GM23338 (cell line): ENCODE results near the gene UNC5B. TPM values are rescaled to one million over a fixed set of nuclear protein-coding genes. Genes with fewer than 3 reads are reported as not detected.

Experiments used
- ATAC-seq: fragments of 200-7000 bp; cut with Tn5 transposase; 3 replicates; pipeline ENCODE4 v1.9.1; 2020
- DNase-seq: peaks from one replicate; pipeline ENCODE4 v3.0.0-alpha.2; 2015; ENCODE audit warnings: low spot score
- H2AFZ ChIP-seq: fragments of 200-600 bp; sonication (generic); 2 replicates; pipeline ENCODE4 v1.8.0; 2016; ENCODE audit warnings: antibody characterized with exemption, mild to moderate bottlenecking, moderate library complexity
- H3F3A ChIP-seq: fragments of 200-600 bp; sonication (generic); replicated peaks from 2 replicates; pipeline ENCODE4 v1.8.0; 2017; ENCODE audit warnings: antibody characterized with exemption, mixed run types, low read depth
- H3K27ac ChIP-seq: fragments of 200-600 bp; sonication (generic); 2 replicates; pipeline ENCODE4 v1.6.1; 2016; ENCODE audit warnings: low read depth
- H3K27me3 ChIP-seq: fragments of 200-600 bp; sonication (generic); 2 replicates; pipeline ENCODE4 v1.8.0; 2016; ENCODE audit warnings: mild to moderate bottlenecking, mixed run types, moderate library complexity; ENCODE audit not compliant: insufficient read depth
- H3K36me3 ChIP-seq: fragments of 200-600 bp; sonication (generic); 2 replicates; pipeline ENCODE4 v1.8.0; 2016; ENCODE audit warnings: mild to moderate bottlenecking; ENCODE audit not compliant: insufficient read depth
- H3K4me1 ChIP-seq: fragments of 200-600 bp; sonication (generic); 2 replicates; pipeline ENCODE4 v1.8.0; 2016; ENCODE audit warnings: mild to moderate bottlenecking, moderate library complexity; ENCODE audit not compliant: insufficient read depth
- H3K4me2 ChIP-seq: fragments of 200-600 bp; sonication (generic); 2 replicates; pipeline ENCODE4 v1.7.1; 2017; ENCODE audit warnings: mixed run types
- H3K4me3 ChIP-seq: fragments of 200-600 bp; sonication (generic); 2 replicates; pipeline ENCODE4 v1.6.1; 2016; ENCODE audit warnings: mixed run types
- H3K79me2 ChIP-seq: fragments of 200-600 bp; sonication (generic); replicated peaks from 2 replicates; pipeline ENCODE4 v1.8.0; 2017; ENCODE audit warnings: mild to moderate bottlenecking; ENCODE audit not compliant: insufficient read depth
- H3K9me2 ChIP-seq: fragments of 200-600 bp; sonication (generic); 2 replicates; pipeline ENCODE4 v1.8.0; 2017; ENCODE audit not compliant: insufficient read depth
- H4K20me1 ChIP-seq: fragments of 200-600 bp; sonication (generic); replicated peaks from 2 replicates; pipeline ENCODE4 v1.8.0; 2017; ENCODE audit warnings: mild to moderate bottlenecking; ENCODE audit not compliant: insufficient read depth
- H3K27ac Mint-ChIP-seq: 2 replicates; pipeline ENCODE4 v1.8.0; 2020; ENCODE audit warnings: inconsistent platforms, mild to moderate bottlenecking, moderate library complexity, mixed read lengths
- H3K27me3 Mint-ChIP-seq: 3 replicates; pipeline ENCODE4 v1.8.0; 2022; ENCODE audit warnings: low read depth, mild to moderate bottlenecking, moderate library complexity, mixed read lengths, inconsistent platforms; ENCODE audit not compliant: insufficient read depth, poor library complexity
- H3K36me3 Mint-ChIP-seq: 3 replicates; pipeline ENCODE4 v1.8.0; 2021; ENCODE audit warnings: low read depth, mild to moderate bottlenecking, inconsistent platforms, moderate library complexity, mixed read lengths
- H3K4me1 Mint-ChIP-seq: 3 replicates; pipeline ENCODE4 v1.8.0; 2020; ENCODE audit warnings: mild to moderate bottlenecking, inconsistent platforms, mixed read lengths
- H3K4me3 Mint-ChIP-seq: 3 replicates; pipeline ENCODE4 v1.8.0; 2021; ENCODE audit warnings: moderate library complexity, mild to moderate bottlenecking, inconsistent platforms, mixed read lengths
- H3K9me3 Mint-ChIP-seq: 3 replicates; pipeline ENCODE4 v1.8.0; 2020; ENCODE audit warnings: moderate library complexity, mild to moderate bottlenecking, inconsistent platforms, mixed read lengths
- CREB1 ChIP-seq: fragments of 250-450 bp; sonication (Bioruptor Pico); IDR thresholded peaks from 2 replicates; pipeline ENCODE4 v1.5.0; 2020; ENCODE audit warnings: low read depth, mild to moderate bottlenecking, moderate library complexity
- ETS1 ChIP-seq: IDR thresholded peaks from 2 replicates; pipeline ENCODE4 v1.6.1; 2016; ENCODE audit warnings: antibody characterized with exemption
- EZH2 ChIP-seq: fragments of 200-600 bp; sonication (generic); IDR thresholded peaks from one replicate; pipeline ENCODE4 v1.8.0; 2017; ENCODE audit warnings: antibody characterized with exemption, mild to moderate bottlenecking, low read depth; ENCODE audit not compliant: unreplicated experiment
- EZH2phosphoT487 ChIP-seq: fragments of 200-600 bp; sonication (generic); IDR thresholded peaks from one replicate; pipeline ENCODE4 v1.8.1; 2018; ENCODE audit warnings: antibody characterized with exemption; ENCODE audit not compliant: unreplicated experiment
- JUNB ChIP-seq: IDR thresholded peaks from one replicate; pipeline ENCODE4 v1.6.1; 2016; ENCODE audit warnings: antibody characterized with exemption; ENCODE audit not compliant: unreplicated experiment
- NANOG ChIP-seq: IDR thresholded peaks from 2 replicates; pipeline ENCODE4 v1.6.1; 2016; ENCODE audit warnings: antibody characterized with exemption, borderline replicate concordance
- POLR2AphosphoS5 ChIP-seq: IDR thresholded peaks from 2 replicates; pipeline ENCODE4 v1.6.1; 2016; ENCODE audit warnings: antibody characterized with exemption, low read depth
- STAT1 ChIP-seq: IDR thresholded peaks from one replicate; pipeline ENCODE4 v1.6.1; 2016; ENCODE audit warnings: antibody characterized with exemption; ENCODE audit not compliant: unreplicated experiment
- ZNF114 ChIP-seq: fragments of 250-450 bp; sonication (Bioruptor Pico); IDR thresholded peaks from 2 replicates; pipeline ENCODE4 v1.5.0; 2020; ENCODE audit warnings: mild to moderate bottlenecking, moderate library complexity
- ZNF331 ChIP-seq: fragments of 250-450 bp; sonication (Bioruptor Pico); IDR thresholded peaks from 2 replicates; pipeline ENCODE4 v1.5.0; 2020; ENCODE audit warnings: low read depth, mild to moderate bottlenecking, moderate library complexity
- ZNF462 ChIP-seq: fragments of 250-450 bp; sonication (Bioruptor Pico); IDR thresholded peaks from 2 replicates; pipeline ENCODE4 v1.5.0; 2020; ENCODE audit warnings: mild to moderate bottlenecking, moderate library complexity
- polyA plus RNA-seq: library from polyadenylated mRNA; unstranded; fragments of >200 nt; fragmentation: Nextera tagmentation; extraction: Ambion mirVana; gene quantifications from 2 replicates; pipeline ENCODE4 v1.2.1, GENCODE V29; 2016
- total RNA-seq: library from RNA; depleted of rRNA; stranded (reverse); fragments of >200 nt; shearing (Covaris generic); gene quantifications from 2 replicates; pipeline ENCODE4 v1.2.3, GENCODE V29; 2014
- TF ChIP-seq, protein P1 (sequence below), 2 experiments: fragments of 200-600 bp in 1 of 2; sonication (generic) in 1 of 2; conservative IDR thresholded peaks; 2 replicates each; pipeline versions ENCODE4 v1.5.1 to v1.6.1; 2016 to 2017; ENCODE audit warnings: antibody characterized with exemption in 2 of 2, low read depth in 2 of 2, mild to moderate bottlenecking in 2 of 2, moderate library complexity in 1 of 2
- TF ChIP-seq, protein P2 (sequence below): IDR thresholded peaks from one replicate; pipeline ENCODE4 v1.6.1; 2018; ENCODE audit warnings: antibody characterized with exemption; ENCODE audit not compliant: unreplicated experiment

UNC5B gene
- total and polyA plus RNA-seq, 2 experiments from 2014 or later: 8.0 to 31.2 TPM

DNA sequence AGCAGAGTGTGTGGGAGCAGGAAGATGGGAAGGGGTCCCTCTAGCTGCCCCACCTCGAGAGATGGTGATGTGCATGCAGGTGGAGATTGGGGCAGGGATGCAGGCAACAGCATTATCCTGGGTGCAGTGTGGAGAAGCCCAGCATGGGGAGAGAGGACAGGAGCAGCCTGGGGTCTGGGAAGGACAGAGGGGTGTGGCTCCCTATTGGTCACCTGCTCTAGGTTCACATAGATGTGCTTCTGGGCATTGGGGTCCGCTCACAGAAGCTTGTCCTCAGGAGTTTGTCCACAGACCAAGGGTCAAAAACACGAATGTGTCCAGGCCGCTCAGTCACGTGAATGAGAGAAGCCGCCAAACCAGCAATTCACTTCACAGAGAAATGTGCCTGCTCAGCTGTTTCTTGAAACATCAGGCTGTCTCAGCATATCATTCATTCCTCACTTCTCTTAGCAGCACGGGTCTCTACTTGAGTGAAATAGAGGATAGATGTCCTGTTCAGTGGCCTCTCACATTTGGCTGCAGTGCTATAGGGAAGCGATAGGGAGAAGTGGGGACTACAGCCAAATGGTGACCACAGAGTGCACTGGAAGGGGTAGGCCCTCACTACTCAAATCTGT lies 95.2 kb downstream of the UNC5B start:
- Histone ChIP-seq H3K27ac (no peak overlapping the region), H3K4me3 (no peak overlapping the region), H3K79me2 (no peaks in the 10 kb centered on the region), H3F3A (no peaks in the 10 kb centered on the region), H3K9me2 (no peaks in the 10 kb centered on the region), H3K36me3 (no peaks in the 10 kb centered on the region), H3K4me1 (no peaks in the 10 kb centered on the region), H2AFZ (no peak overlapping the region), H3K27me3 (no peaks in the 10 kb centered on the region), H3K4me2 (no peak overlapping the region), H4K20me1 (no peaks in the 10 kb centered on the region; the same call in 1 of the 2 replicates)
- TF ChIP-seq ZNF114 (no peak), ZNF462 (CRISPR knock-in tag) (no peak), ZNF331 (CRISPR knock-in tag) (no peak), EZH2 (no peak), CREB1 (CRISPR knock-in tag) (no peak), ETS1 (no peak), NANOG (no peak), STAT1 (no peak), POLR2AphosphoS5 (no peak), EZH2phosphoT487 (no peak), JUNB (no peak)
- TF ChIP-seq, protein P1, sequence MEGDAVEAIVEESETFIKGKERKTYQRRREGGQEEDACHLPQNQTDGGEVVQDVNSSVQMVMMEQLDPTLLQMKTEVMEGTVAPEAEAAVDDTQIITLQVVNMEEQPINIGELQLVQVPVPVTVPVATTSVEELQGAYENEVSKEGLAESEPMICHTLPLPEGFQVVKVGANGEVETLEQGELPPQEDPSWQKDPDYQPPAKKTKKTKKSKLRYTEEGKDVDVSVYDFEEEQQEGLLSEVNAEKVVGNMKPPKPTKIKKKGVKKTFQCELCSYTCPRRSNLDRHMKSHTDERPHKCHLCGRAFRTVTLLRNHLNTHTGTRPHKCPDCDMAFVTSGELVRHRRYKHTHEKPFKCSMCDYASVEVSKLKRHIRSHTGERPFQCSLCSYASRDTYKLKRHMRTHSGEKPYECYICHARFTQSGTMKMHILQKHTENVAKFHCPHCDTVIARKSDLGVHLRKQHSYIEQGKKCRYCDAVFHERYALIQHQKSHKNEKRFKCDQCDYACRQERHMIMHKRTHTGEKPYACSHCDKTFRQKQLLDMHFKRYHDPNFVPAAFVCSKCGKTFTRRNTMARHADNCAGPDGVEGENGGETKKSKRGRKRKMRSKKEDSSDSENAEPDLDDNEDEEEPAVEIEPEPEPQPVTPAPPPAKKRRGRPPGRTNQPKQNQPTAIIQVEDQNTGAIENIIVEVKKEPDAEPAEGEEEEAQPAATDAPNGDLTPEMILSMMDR (conservative IDR thresholded peaks at IDR 0.05; ENCODE audit: low read depth in 2 of 2): no peak
- TF ChIP-seq, protein P2, sequence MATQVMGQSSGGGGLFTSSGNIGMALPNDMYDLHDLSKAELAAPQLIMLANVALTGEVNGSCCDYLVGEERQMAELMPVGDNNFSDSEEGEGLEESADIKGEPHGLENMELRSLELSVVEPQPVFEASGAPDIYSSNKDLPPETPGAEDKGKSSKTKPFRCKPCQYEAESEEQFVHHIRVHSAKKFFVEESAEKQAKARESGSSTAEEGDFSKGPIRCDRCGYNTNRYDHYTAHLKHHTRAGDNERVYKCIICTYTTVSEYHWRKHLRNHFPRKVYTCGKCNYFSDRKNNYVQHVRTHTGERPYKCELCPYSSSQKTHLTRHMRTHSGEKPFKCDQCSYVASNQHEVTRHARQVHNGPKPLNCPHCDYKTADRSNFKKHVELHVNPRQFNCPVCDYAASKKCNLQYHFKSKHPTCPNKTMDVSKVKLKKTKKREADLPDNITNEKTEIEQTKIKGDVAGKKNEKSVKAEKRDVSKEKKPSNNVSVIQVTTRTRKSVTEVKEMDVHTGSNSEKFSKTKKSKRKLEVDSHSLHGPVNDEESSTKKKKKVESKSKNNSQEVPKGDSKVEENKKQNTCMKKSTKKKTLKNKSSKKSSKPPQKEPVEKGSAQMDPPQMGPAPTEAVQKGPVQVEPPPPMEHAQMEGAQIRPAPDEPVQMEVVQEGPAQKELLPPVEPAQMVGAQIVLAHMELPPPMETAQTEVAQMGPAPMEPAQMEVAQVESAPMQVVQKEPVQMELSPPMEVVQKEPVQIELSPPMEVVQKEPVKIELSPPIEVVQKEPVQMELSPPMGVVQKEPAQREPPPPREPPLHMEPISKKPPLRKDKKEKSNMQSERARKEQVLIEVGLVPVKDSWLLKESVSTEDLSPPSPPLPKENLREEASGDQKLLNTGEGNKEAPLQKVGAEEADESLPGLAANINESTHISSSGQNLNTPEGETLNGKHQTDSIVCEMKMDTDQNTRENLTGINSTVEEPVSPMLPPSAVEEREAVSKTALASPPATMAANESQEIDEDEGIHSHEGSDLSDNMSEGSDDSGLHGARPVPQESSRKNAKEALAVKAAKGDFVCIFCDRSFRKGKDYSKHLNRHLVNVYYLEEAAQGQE: no peak
- Mint-ChIP-seq H3K27me3 (peaks cover 9% of the 10 kb centered on the region), H3K9me3 (no peaks in the 10 kb centered on the region), H3K4me1 (peaks cover 7% of the 10 kb centered on the region; the same call in 2 of the 3 replicates), H3K4me3 (no peak overlapping the region), H3K27ac (no peak overlapping the region), H3K36me3 (no peaks in the 10 kb centered on the region)
- ATAC-seq: no peak
- no peak for DNase-seq
